ENCODE data around the gene RFTN1. TPM values are rescaled to one million over a fixed set of nuclear protein-coding genes. Genes with fewer than 3 reads are reported as not detected.

RFTN1 gene
- total RNA-seq, 3 donors from 2014 or later = 6.9 to 12.6 (median 9.7) TPM

DNA sequence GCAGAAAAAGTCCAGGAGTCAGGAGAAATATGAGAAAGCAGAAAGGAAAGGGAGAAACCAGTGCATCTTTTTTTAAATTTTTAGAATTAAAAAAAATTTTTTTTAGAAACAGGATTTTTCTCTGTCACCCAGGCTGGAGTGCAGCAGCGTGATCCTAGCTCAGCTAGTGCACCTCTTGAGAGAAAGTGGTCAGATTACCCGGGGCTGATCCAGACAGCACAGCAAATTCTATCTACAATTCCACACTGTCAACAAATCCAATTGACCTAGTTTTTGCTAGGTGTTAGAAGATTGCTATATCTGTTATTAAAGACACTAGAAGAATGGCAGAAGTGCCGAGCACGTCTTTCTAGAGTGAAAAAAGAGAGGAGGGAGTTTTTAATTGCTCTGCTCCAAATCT lies 117.3 kb downstream of the RFTN1 start:
- intact Hi-C loops (cut with DNase I, micrococcal nuclease) = no loop called here
- Histone ChIP-seq H3K9me3 (no peaks in the 10 kb centered on the region), H3K36me3 (ENCODE audit: low read depth) (no peaks in the 10 kb centered on the region), H3K4me3 (no peak overlapping the region), H3K4me1 (ENCODE audit: low read depth) (no peaks in the 10 kb centered on the region)
- TF ChIP-seq, protein P1, sequence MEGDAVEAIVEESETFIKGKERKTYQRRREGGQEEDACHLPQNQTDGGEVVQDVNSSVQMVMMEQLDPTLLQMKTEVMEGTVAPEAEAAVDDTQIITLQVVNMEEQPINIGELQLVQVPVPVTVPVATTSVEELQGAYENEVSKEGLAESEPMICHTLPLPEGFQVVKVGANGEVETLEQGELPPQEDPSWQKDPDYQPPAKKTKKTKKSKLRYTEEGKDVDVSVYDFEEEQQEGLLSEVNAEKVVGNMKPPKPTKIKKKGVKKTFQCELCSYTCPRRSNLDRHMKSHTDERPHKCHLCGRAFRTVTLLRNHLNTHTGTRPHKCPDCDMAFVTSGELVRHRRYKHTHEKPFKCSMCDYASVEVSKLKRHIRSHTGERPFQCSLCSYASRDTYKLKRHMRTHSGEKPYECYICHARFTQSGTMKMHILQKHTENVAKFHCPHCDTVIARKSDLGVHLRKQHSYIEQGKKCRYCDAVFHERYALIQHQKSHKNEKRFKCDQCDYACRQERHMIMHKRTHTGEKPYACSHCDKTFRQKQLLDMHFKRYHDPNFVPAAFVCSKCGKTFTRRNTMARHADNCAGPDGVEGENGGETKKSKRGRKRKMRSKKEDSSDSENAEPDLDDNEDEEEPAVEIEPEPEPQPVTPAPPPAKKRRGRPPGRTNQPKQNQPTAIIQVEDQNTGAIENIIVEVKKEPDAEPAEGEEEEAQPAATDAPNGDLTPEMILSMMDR (IDR thresholded peaks at IDR 0.05) = no peak
- ATAC-seq (no peak), DNase-seq (no peak)

DNA sequence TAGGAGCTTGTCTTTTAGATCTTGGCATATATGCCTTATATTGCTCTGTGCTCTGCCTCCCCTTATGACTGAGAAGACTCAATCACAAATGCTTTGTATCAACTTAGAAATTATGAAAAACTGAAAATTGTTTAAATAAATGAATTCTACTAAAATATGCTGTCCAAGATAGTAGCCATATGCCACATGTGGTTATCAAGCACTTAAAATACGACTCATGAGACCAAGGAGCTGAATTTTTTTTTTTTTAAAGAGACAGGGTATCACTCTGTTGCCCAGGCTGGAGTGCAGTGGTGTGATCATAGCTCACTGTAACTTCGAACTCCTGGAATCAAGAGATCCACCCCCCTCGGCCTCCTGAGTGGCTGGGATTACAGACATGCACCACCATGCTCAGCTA lies 118.3 kb downstream of the RFTN1 start:
- intact Hi-C loops (cut with DNase I, micrococcal nuclease) = no loop called here
- DNase-seq (no peak), ATAC-seq (no peak)
- Histone ChIP-seq H3K4me1 (ENCODE audit: low read depth) (no peaks in the 10 kb centered on the region), H3K36me3 (ENCODE audit: low read depth) (no peaks in the 10 kb centered on the region), H3K4me3 (no peak overlapping the region), H3K9me3 (no peaks in the 10 kb centered on the region)
- TF ChIP-seq, protein P1 (IDR thresholded peaks at IDR 0.05) = no peak

DNA sequence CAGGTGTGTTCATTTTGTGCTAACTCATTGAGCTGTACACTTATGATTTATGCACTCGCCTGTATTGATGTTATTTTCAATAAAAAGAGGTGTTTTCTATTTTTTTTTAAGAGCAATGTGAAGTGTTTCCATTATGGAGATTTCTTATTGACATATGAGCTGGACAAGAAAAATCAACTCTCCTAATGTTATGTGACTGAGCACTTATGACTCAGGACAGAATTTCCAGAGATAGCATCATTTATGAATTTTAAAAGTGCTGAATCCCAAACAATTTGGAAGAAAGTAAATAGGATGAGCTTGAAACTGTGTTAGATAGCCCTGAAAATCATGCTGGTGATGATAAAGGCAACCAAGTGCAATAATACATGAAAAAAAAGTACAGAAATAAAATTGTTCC lies 118.9 kb downstream of the RFTN1 start:
- no peaks in the 10 kb centered on the region for H3K36me3 ChIP-seq (ENCODE audit: low read depth)
- TF ChIP-seq, protein P1 (IDR thresholded peaks at IDR 0.05) = no peak
- intact Hi-C loops (cut with DNase I, micrococcal nuclease) = no loop called here

DNA sequence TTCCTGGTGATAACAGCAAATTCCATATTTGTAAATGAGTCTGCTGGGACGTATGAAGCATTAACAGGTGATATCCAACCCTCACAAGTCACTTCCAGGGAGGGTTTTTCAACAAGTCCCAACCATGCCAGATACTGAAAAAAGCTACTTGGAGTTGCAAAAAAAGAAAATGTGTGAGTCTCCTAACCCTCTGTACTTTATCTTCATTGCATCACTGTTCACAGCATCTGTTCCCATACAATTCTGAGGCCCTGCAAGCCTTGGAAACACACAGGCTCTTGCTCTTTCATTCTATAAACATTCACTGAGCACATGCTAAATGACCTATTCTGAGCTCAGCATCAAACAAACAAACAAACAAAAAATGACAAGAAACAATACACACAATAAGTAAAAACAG lies 120.8 kb downstream of the RFTN1 start:
- ATAC-seq = no peak
- DNase-seq = no peak
- TF ChIP-seq, protein P1 (IDR thresholded peaks at IDR 0.05) = no peak
- no peaks in the 10 kb centered on the region for H3K9me3 ChIP-seq
- no peaks in the 10 kb centered on the region for H3K36me3 ChIP-seq (ENCODE audit: low read depth)
- no peaks in the 10 kb centered on the region for H3K4me1 ChIP-seq (ENCODE audit: low read depth)
- H3K4me3 ChIP-seq = no peak overlapping the region
- intact Hi-C loops (cut with DNase I, micrococcal nuclease) = no loop called here

More for the DNA sequence above, 118.9 kb downstream of the RFTN1 start:
- DNase-seq = no peak
- Histone ChIP-seq H3K4me1 (ENCODE audit: low read depth) (no peaks in the 10 kb centered on the region), H3K4me3 (no peak overlapping the region), H3K9me3 (no peaks in the 10 kb centered on the region)
- ATAC-seq = no peak

DNA sequence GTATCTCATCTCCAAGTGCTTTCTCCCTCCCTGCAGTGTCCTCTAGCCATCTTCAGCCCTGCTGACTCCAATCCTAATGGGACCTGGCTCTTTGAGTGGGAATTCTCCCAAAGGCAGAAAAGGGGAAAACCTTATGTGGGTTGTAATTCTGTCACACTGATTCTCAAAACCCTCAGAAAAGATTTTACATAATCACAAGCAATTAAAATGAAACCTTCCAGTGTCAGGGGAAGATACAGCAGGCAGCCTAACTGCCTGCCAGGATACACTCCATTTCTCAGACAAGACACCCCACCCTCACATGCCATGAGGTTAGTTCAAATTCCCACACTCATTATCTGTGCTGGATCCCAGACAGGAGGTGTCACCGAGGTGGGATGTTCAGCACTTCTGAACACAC lies 121.4 kb downstream of the RFTN1 start:
- Histone ChIP-seq H3K9me3 (no peaks in the 10 kb centered on the region), H3K4me1 (ENCODE audit: low read depth) (no peaks in the 10 kb centered on the region), H3K36me3 (ENCODE audit: low read depth) (no peaks in the 10 kb centered on the region), H3K4me3 (no peak overlapping the region)
- intact Hi-C loops (cut with DNase I, micrococcal nuclease) = no loop called here
- ATAC-seq = no peak
- TF ChIP-seq, protein P1 (IDR thresholded peaks at IDR 0.05) = no peak
- no peak for DNase-seq

DNA sequence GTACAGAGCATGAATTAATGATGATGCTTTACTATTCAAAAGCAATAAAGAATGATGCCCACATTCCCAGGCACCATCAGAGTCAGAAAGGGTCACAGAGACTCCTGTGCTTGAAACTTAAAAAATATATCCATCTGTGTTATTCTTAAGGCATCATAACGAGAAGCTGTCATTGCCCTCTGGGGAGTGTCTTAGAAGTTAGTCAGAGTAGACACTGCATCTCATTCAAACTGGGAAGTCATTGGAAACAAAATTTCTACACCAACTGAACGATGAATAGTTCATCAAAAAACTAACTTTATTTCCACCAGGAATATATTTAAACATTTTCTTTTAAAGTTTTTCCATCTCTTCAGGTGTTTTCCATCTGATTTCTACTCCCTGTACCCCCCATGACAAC lies 122.9 kb downstream of the RFTN1 start:
- TF ChIP-seq, protein P1 (IDR thresholded peaks at IDR 0.05) = no peak

More for the DNA sequence above, 122.9 kb downstream of the RFTN1 start:
- Histone ChIP-seq H3K9me3 (no peaks in the 10 kb centered on the region), H3K4me3 (no peak overlapping the region), H3K4me1 (ENCODE audit: low read depth) (no peaks in the 10 kb centered on the region), H3K36me3 (ENCODE audit: low read depth) (no peaks in the 10 kb centered on the region)
- DNase-seq = no peak
- no peak for ATAC-seq
- intact Hi-C loops (cut with DNase I, micrococcal nuclease) = no loop called here

All from mucosa of descending colon (tissue), 3 donors.